HG02852 (cell line): ENCODE measurements around the gene AKR1C1.
"Not testable (repeated sequence)": the region's sequence is repeated elsewhere in the genome, so short reads cannot be mapped to it uniquely, and the experiment has no call there.

Experiments
- ATAC-seq: cut with Tn5 transposase; IDR thresholded peaks from one replicate; pipeline ENCODE4 v1.9.1; 2021; ENCODE audit warnings: mild to moderate bottlenecking, moderate library complexity; ENCODE audit not compliant: unreplicated experiment

AKR1C1 gene

GRCh38 chr10:4982764-4983226 lies 19.6 kb downstream of the AKR1C1 start:
- no peak for ATAC-seq

GRCh38 chr10:4983615-4984216 lies 20.5 kb downstream of the AKR1C1 start:
- ATAC-seq: no peak

GRCh38 chr10:4984223-4984622 lies 21.0 kb downstream of the AKR1C1 start:
- ATAC-seq: no peak

GRCh38 chr10:4984971-4985594 lies 21.9 kb downstream of the AKR1C1 start:
- no peak for ATAC-seq

- ATAC-seq: not testable (repeated sequence)
Observed at GRCh38 chr10:4988000-4988641, 24.9 kb downstream of the AKR1C1 start.

GRCh38 chr10:4990217-4990616 lies 27.0 kb downstream of the AKR1C1 start:
- no peak for ATAC-seq

- ATAC-seq: not testable (repeated sequence)
Observed at GRCh38 chr10:4991463-4991862, 28.2 kb downstream of the AKR1C1 start.

GRCh38 chr10:4992564-4992963 lies 29.3 kb downstream of the AKR1C1 start:
- not testable (repeated sequence) for ATAC-seq

- ATAC-seq: not testable (repeated sequence)
Observed at GRCh38 chr10:4994260-4994659, 31.0 kb downstream of the AKR1C1 start.

- ATAC-seq: no peak
Observed at GRCh38 chr10:4998671-4999070, 35.5 kb downstream of the AKR1C1 start.

GRCh38 chr10:5002013-5002727 lies 39.0 kb downstream of the AKR1C1 start:
- no peak for ATAC-seq

- not testable (repeated sequence) for ATAC-seq
Observed at GRCh38 chr10:5003127-5004029, 40.2 kb downstream of the AKR1C1 start, which contains the start of gene AKR1C2. Gene AKR1C2 (minus strand): TSS chr10:5003857. CDS start chr10:5003835, 22 bp downstream.

GRCh38 chr10:5004030-5004385 lies 40.8 kb downstream of the AKR1C1 start:
- not testable (repeated sequence) for ATAC-seq

- ATAC-seq: not testable (repeated sequence)
Observed at GRCh38 chr10:5004501-5004900, 41.3 kb downstream of the AKR1C1 start.

GRCh38 chr10:5008857-5009548 lies 45.8 kb downstream of the AKR1C1 start:
- ATAC-seq: not testable (repeated sequence)

- ATAC-seq: not testable (repeated sequence)
Observed at GRCh38 chr10:5010043-5010442, 46.8 kb downstream of the AKR1C1 start.

GRCh38 chr10:5011392-5011791 lies 48.2 kb downstream of the AKR1C1 start:
- not testable (repeated sequence) for ATAC-seq

GRCh38 chr10:5012595-5012994 lies 49.4 kb downstream of the AKR1C1 start:
- ATAC-seq: no peak

GRCh38 chr10:5013385-5013784 lies 50.2 kb downstream of the AKR1C1 start:
- ATAC-seq: no peak
